Activated CD8-positive, alpha-beta memory T cell treated with anti-CD3 and anti-CD28 coated beads for 24 hours (primary cell): ENCODE results near the gene SART3.
"Not testable (repeated sequence)": the region's sequence is repeated elsewhere in the genome, so short reads cannot be mapped to it uniquely, and the experiment has no call there.

Experiments used
- DNase-seq: peaks from one replicate; pipeline ENCODE4 v3.0.0-alpha.2; 2020

Gene SART3

GRCh38 chr12:108517288-108518100 is 43.5 kb downstream of the SART3 start:
- DNase-seq: no peak

GRCh38 chr12:108516511-108517275 is 44.3 kb downstream of the SART3 start:
- DNase-seq: no peak

- no peak for DNase-seq
Measured at GRCh38 chr12:108515916-108516315, 45.1 kb downstream of the SART3 start.

- peak; percentile 99 for DNase-seq
Measured at GRCh38 chr12:108514973-108515814, 45.8 kb downstream of the SART3 start, which contains the start of gene FICD. Gene FICD, plus strand, starts transcription at chr12:108515277. Its CDS starts 1,696 bp downstream, at chr12:108516973.

GRCh38 chr12:108514468-108514972 is 46.5 kb downstream of the SART3 start:
- no peak for DNase-seq

- peak; percentile 88 for DNase-seq
Measured at GRCh38 chr12:108511633-108512540, 49.1 kb downstream of the SART3 start.

- DNase-seq: no peak
Measured at GRCh38 chr12:108510836-108511235, 50.1 kb downstream of the SART3 start.

GRCh38 chr12:108509806-108510205 is 51.2 kb downstream of the SART3 start:
- no peak for DNase-seq

GRCh38 chr12:108507971-108508642 is 52.9 kb downstream of the SART3 start:
- peak; percentile 32 for DNase-seq

- DNase-seq: no peak
Measured at GRCh38 chr12:108505129-108505528, 55.8 kb downstream of the SART3 start.

GRCh38 chr12:108502922-108503321 is 58.1 kb downstream of the SART3 start:
- DNase-seq: no peak

- no peak for DNase-seq
Measured at GRCh38 chr12:108498136-108498535, 62.8 kb downstream of the SART3 start.

GRCh38 chr12:108495823-108496579 is 65.0 kb downstream of the SART3 start:
- no peak for DNase-seq

GRCh38 chr12:108495054-108495453 is 65.9 kb downstream of the SART3 start:
- DNase-seq: peak; percentile 55

- no peak for DNase-seq
Measured at GRCh38 chr12:108491256-108491655, 69.7 kb downstream of the SART3 start.

- not testable (repeated sequence) for DNase-seq
Measured at GRCh38 chr12:108487029-108487428, 73.9 kb downstream of the SART3 start.

GRCh38 chr12:108485371-108485770 is 75.6 kb downstream of the SART3 start:
- DNase-seq: peak; percentile 5

GRCh38 chr12:108484845-108485244 is 76.1 kb downstream of the SART3 start:
- no peak for DNase-seq

GRCh38 chr12:108484431-108484830 is 76.5 kb downstream of the SART3 start:
- no peak for DNase-seq
